Left ventricle myocardium inferior (tissue), 1 donor: ENCODE measurements around the gene ACTR2. TPM values are rescaled to one million over a fixed set of nuclear protein-coding genes. Genes with fewer than 3 reads are reported as not detected.

Source experiments
- DNase-seq: peaks from one replicate; pipeline ENCODE4 v3.0.0-alpha.2; 2020
- H3K27ac ChIP-seq: fragments of 200-600 bp; replicated peaks from 2 replicates; pipeline ENCODE4 v1.8.0; 2021
- H3K27me3 ChIP-seq: fragments of 200-600 bp; 2 replicates; pipeline ENCODE4 v1.8.0; 2021; ENCODE audit warnings: low read depth
- H3K36me3 ChIP-seq: fragments of 200-600 bp; 2 replicates; pipeline ENCODE4 v1.8.0; 2021
- H3K4me1 ChIP-seq: fragments of 200-600 bp; 2 replicates; pipeline ENCODE4 v1.8.0; 2021
- H3K4me3 ChIP-seq: fragments of 200-600 bp; 2 replicates; pipeline ENCODE4 v1.8.0; 2021; ENCODE audit warnings: mild to moderate bottlenecking, moderate library complexity
- H3K9me3 ChIP-seq: fragments of 200-600 bp; replicated peaks from 2 replicates; pipeline ENCODE4 v1.8.0; 2021
- intact Hi-C: fragments of 100-400 bp; cut with micrococcal nuclease; formaldehyde crosslinking; loops from one replicate; pipeline ENCODE4 v1.11.0; 2022
- total RNA-seq: library from RNA; stranded (reverse); fragmentation: NEBNext Ultra II Directional; extraction: Animal tissue kit (Norgen Biotek cat#: 25700); gene quantifications from one replicate; pipeline ENCODE4 v1.2.1, GENCODE V29; 2021
- TF ChIP-seq, protein P1 (sequence below): fragments of 200-600 bp; IDR thresholded peaks from 2 replicates; pipeline ENCODE4 v1.8.0; 2021; ENCODE audit warnings: antibody characterized with exemption, mild to moderate bottlenecking, borderline replicate concordance
- donor health status: DM: no; HTN: yes; CAD: no; lungs with severe emphysema.

Gene ACTR2
- total RNA-seq, 1 donor from 2014 or later, result 100.0 TPM

DNA sequence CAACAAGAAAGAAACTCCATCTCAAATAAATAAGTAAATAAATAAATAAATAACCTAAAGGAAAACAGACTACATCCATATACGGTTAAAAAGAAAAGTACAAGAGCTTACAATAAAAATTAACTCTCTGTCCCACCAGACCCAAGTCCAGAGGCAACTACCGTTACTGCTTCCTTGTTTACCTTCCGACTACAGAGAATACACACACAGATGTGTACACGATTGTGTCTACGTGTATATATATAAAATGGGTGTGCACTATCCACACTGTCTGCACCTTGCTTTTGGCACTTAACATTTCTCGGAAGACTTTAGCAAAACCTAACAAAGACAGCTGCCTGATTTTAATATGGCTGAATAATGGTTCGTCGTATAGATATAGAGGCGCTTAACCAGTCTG is 69.9 kb downstream of the ACTR2 start:
- H3K9me3 ChIP-seq, result no peaks in the 10 kb centered on the region
- peaks cover 58% of the 10 kb centered on the region for H3K4me1 ChIP-seq
- no peaks in the 10 kb centered on the region for H3K36me3 ChIP-seq
- DNase-seq, result no peak
- TF ChIP-seq, protein P1, sequence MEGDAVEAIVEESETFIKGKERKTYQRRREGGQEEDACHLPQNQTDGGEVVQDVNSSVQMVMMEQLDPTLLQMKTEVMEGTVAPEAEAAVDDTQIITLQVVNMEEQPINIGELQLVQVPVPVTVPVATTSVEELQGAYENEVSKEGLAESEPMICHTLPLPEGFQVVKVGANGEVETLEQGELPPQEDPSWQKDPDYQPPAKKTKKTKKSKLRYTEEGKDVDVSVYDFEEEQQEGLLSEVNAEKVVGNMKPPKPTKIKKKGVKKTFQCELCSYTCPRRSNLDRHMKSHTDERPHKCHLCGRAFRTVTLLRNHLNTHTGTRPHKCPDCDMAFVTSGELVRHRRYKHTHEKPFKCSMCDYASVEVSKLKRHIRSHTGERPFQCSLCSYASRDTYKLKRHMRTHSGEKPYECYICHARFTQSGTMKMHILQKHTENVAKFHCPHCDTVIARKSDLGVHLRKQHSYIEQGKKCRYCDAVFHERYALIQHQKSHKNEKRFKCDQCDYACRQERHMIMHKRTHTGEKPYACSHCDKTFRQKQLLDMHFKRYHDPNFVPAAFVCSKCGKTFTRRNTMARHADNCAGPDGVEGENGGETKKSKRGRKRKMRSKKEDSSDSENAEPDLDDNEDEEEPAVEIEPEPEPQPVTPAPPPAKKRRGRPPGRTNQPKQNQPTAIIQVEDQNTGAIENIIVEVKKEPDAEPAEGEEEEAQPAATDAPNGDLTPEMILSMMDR, result no peak
- intact Hi-C loops, result no loop called here
- H3K27me3 ChIP-seq, result peaks cover 17% of the 10 kb centered on the region
- H3K4me3 ChIP-seq, result no peak overlapping the region
- no peak overlapping the region for H3K27ac ChIP-seq

DNA sequence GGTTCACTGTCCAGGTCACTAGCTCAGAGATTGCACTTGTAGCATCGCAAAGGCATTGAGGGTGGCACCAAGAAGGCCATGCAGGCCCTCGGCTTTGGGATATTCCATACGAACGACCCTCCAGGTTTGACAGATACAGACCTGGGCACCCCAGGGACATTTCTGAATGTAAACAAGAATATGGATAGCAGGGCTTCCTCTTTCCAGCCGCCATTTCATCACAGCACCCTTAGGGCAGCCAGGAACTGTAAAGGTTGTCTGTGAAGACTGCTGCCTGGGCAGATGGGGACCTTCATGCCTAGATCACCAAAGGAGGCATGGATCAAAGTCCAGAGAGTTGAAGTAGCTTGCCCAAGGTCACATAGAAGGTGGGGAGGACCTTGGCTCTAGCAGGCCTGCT is 70.5 kb downstream of the ACTR2 start:
- Histone ChIP-seq H3K4me1 (peaks cover 58% of the 10 kb centered on the region), H3K27me3 (peaks cover 12% of the 10 kb centered on the region), H3K36me3 (no peaks in the 10 kb centered on the region), H3K4me3 (no peak overlapping the region), H3K9me3 (no peaks in the 10 kb centered on the region), H3K27ac (no peak overlapping the region)
- intact Hi-C loops, result no loop called here
- TF ChIP-seq, protein P1, result no peak
- no peak for DNase-seq

DNA sequence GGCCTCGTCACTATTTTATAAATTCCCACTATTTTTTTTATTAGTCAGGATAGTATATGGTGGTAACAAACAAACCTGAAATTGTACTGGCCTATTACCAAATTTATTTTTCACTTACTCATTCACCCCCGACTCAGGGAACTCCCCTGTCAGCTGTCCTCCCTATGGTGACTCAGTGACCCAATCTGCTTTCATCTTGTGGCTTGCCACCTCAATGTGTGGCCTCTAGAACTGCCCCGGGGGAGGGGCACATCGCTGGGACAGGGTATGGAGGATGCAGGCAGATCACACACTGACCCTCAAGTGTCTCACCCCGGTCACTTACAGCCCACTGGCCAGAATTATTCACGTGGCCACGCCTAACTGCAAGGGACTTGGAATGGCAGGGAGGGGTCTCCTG is 71.6 kb downstream of the ACTR2 start:
- H3K4me1 ChIP-seq, result peaks cover 48% of the 10 kb centered on the region
- DNase-seq, result no peak
- H3K4me3 ChIP-seq, result no peak overlapping the region
- peaks cover under 1% of the 10 kb centered on the region for H3K27me3 ChIP-seq
- no peaks in the 10 kb centered on the region for H3K36me3 ChIP-seq
- no peaks in the 10 kb centered on the region for H3K9me3 ChIP-seq
- peak overlapping the region; percentile 86 for H3K27ac ChIP-seq
- TF ChIP-seq, protein P1, result no peak
- intact Hi-C loops, result no loop called here

DNA sequence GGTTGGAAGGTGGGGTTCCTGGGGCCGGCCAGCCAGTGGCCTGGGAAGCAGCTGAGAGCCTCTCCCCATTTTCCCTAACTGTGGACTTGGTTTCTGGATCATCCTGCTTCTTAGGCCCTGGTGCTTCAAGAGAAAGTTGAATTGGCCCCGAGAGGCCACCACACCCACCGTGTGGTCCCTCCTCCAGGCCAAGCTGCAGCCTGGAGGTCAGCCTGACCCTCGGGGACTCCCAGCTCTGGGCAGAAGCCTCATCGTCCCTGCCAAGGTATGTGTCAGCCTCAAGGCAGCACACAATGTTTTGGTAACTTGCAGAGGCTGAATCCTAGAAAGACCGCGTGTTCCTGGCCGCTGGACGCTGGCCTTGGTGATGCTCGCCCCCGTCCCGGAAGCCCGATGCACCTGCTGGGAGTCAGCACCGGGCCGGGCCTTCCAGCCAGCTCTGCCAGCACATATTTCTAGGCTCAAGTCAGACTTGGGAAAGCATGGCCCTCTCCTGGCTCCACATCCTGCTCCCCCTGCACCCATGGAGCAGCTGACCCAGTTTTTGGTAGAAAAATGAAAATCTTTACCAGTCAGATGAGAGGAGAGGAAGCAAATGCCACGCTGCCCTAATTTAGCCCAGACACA is 72.6 kb downstream of the ACTR2 start:
- H3K4me3 ChIP-seq, result peak overlapping the region; percentile 19
- intact Hi-C loops, result no loop called here
- peak overlapping the region; percentile 86 for H3K27ac ChIP-seq
- TF ChIP-seq, protein P1, result no peak
- no peaks in the 10 kb centered on the region for H3K36me3 ChIP-seq
- H3K27me3 ChIP-seq, result no peaks in the 10 kb centered on the region
- no peaks in the 10 kb centered on the region for H3K9me3 ChIP-seq
- peaks cover 43% of the 10 kb centered on the region for H3K4me1 ChIP-seq
- DNase-seq, result peak; percentile 87

DNA sequence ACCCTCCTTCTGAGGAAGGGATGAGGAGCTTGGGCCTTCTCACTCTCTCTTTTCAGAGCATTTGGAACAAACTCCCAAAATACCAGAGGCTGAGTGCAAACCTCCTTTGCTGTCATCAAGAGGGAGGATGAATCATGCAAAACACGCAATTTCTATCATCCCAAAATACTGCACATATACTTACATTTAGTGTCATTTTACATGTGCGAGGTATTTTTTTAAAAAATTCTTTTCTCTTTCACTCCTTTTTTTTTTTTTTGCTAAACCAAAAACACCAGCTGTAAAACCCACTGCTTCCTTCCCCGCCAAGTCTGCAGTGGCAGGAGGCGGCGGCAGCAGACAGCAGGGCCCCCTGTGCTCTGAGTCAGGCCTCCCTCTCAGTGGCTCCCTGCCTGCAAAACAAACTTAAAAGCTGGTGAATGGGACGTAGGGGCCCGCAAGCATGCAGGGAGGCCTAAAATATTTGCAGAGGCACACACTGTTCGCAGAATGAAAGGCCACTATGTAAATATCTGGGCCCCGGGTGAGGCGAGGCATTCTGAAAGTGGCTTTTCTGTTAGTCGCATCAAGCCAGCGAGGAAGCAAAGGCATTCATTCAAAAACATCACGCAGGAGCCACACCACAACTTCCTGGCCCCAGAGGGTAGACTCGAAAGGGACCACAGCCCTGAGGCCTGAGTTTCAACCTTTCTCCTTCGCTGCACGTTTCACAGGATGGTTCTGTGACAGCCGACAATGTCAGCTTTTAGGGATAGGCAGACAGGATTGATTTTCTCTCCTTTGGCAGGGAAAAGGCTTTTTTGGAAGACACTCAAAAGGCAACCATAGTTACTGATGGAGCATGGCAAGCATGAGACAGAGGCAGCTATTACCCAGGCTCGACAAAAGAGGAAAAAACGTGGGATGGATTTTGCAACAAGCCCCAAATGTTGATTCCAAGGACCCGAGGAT is 73.4 kb downstream of the ACTR2 start:
- no peaks in the 10 kb centered on the region for H3K36me3 ChIP-seq
- TF ChIP-seq, protein P1, result no peak
- H3K27me3 ChIP-seq, result no peaks in the 10 kb centered on the region
- intact Hi-C loops, result no loop called here
- H3K4me1 ChIP-seq, result peaks cover 43% of the 10 kb centered on the region
- DNase-seq, result peak; percentile 58
- H3K9me3 ChIP-seq, result no peaks in the 10 kb centered on the region
- peak overlapping the region; percentile 19 for H3K4me3 ChIP-seq
- H3K27ac ChIP-seq, result peak overlapping the region; percentile 86
